Measurements from ENCODE around the gene SNX10.

SNX10 gene

GRCh38 chr7:26320878-26321277 lies 29.2 kb downstream of the SNX10 start:
- Histone ChIP-seq H3K4me3 (ENCODE audit: low read length) (no peak overlapping the region), H3K36me3 (ENCODE audit: control insufficient read depth, insufficient read depth, low read length, severe bottlenecking) (no peaks in the 10 kb centered on the region), H3K9me3 (ENCODE audit: control insufficient read depth, low read length) (no peaks in the 10 kb centered on the region), H3K27me3 (replicated peaks; ENCODE audit: control insufficient read depth, insufficient read depth, low read length) (no peaks in the 10 kb centered on the region), H3K4me1 (ENCODE audit: control insufficient read depth, insufficient read depth, low read length) (no peaks in the 10 kb centered on the region), H3K9ac (ENCODE audit: low read length) (no peak overlapping the region)
- DNase-seq (ENCODE audit: low read depth), result no peak

GRCh38 chr7:26321435-26321834 lies 29.8 kb downstream of the SNX10 start:
- H3K9me3 ChIP-seq (ENCODE audit: control insufficient read depth, low read length), result no peaks in the 10 kb centered on the region
- DNase-seq (ENCODE audit: low read depth), result no peak
- no peaks in the 10 kb centered on the region for H3K4me1 ChIP-seq (ENCODE audit: control insufficient read depth, insufficient read depth, low read length)
- H3K27me3 ChIP-seq (replicated peaks; ENCODE audit: control insufficient read depth, insufficient read depth, low read length), result no peaks in the 10 kb centered on the region
- no peaks in the 10 kb centered on the region for H3K36me3 ChIP-seq (ENCODE audit: control insufficient read depth, insufficient read depth, low read length, severe bottlenecking)
- no peak overlapping the region for H3K9ac ChIP-seq (ENCODE audit: low read length)
- H3K4me3 ChIP-seq (ENCODE audit: low read length), result no peak overlapping the region

GRCh38 chr7:26326211-26326610 lies 34.5 kb downstream of the SNX10 start:
- H3K9me3 ChIP-seq (ENCODE audit: control insufficient read depth, low read length), result no peaks in the 10 kb centered on the region
- H3K4me1 ChIP-seq (ENCODE audit: control insufficient read depth, insufficient read depth, low read length), result no peaks in the 10 kb centered on the region
- H3K9ac ChIP-seq (ENCODE audit: low read length), result no peak overlapping the region
- H3K4me3 ChIP-seq (ENCODE audit: low read length), result no peak overlapping the region
- DNase-seq (ENCODE audit: low read depth), result no peak
- H3K27me3 ChIP-seq (replicated peaks; ENCODE audit: control insufficient read depth, insufficient read depth, low read length), result no peaks in the 10 kb centered on the region
- no peaks in the 10 kb centered on the region for H3K36me3 ChIP-seq (ENCODE audit: control insufficient read depth, insufficient read depth, low read length, severe bottlenecking)

- Histone ChIP-seq H3K9ac (ENCODE audit: low read length) (no peak overlapping the region), H3K27me3 (replicated peaks; ENCODE audit: control insufficient read depth, insufficient read depth, low read length) (no peaks in the 10 kb centered on the region), H3K4me3 (ENCODE audit: low read length) (no peak overlapping the region), H3K36me3 (ENCODE audit: control insufficient read depth, insufficient read depth, low read length, severe bottlenecking) (no peaks in the 10 kb centered on the region), H3K4me1 (ENCODE audit: control insufficient read depth, insufficient read depth, low read length) (no peaks in the 10 kb centered on the region), H3K9me3 (ENCODE audit: control insufficient read depth, low read length) (no peaks in the 10 kb centered on the region)
- no peak for DNase-seq (ENCODE audit: low read depth)
Observed at GRCh38 chr7:26328498-26329390, 37.1 kb downstream of the SNX10 start.

GRCh38 chr7:26329520-26330255 lies 38.0 kb downstream of the SNX10 start:
- no peak overlapping the region for H3K4me3 ChIP-seq (ENCODE audit: low read length)
- no peak for DNase-seq (ENCODE audit: low read depth)
- no peaks in the 10 kb centered on the region for H3K27me3 ChIP-seq (replicated peaks; ENCODE audit: control insufficient read depth, insufficient read depth, low read length)
- H3K9ac ChIP-seq (ENCODE audit: low read length), result no peak overlapping the region
- no peaks in the 10 kb centered on the region for H3K36me3 ChIP-seq (ENCODE audit: control insufficient read depth, insufficient read depth, low read length, severe bottlenecking)
- no peaks in the 10 kb centered on the region for H3K4me1 ChIP-seq (ENCODE audit: control insufficient read depth, insufficient read depth, low read length)
- H3K9me3 ChIP-seq (ENCODE audit: control insufficient read depth, low read length), result no peaks in the 10 kb centered on the region

- no peaks in the 10 kb centered on the region for H3K9me3 ChIP-seq (ENCODE audit: control insufficient read depth, low read length)
- no peaks in the 10 kb centered on the region for H3K27me3 ChIP-seq (replicated peaks; ENCODE audit: control insufficient read depth, insufficient read depth, low read length)
- H3K4me1 ChIP-seq (ENCODE audit: control insufficient read depth, insufficient read depth, low read length), result no peaks in the 10 kb centered on the region
- DNase-seq (ENCODE audit: low read depth), result no peak
- no peak overlapping the region for H3K4me3 ChIP-seq (ENCODE audit: low read length)
- no peaks in the 10 kb centered on the region for H3K36me3 ChIP-seq (ENCODE audit: control insufficient read depth, insufficient read depth, low read length, severe bottlenecking)
- no peak overlapping the region for H3K9ac ChIP-seq (ENCODE audit: low read length)
Observed at GRCh38 chr7:26331113-26331512, 39.5 kb downstream of the SNX10 start.

GRCh38 chr7:26331789-26332188 lies 40.1 kb downstream of the SNX10 start:
- H3K4me1 ChIP-seq (ENCODE audit: control insufficient read depth, insufficient read depth, low read length), result no peaks in the 10 kb centered on the region
- H3K4me3 ChIP-seq (ENCODE audit: low read length), result no peak overlapping the region

GRCh38 chr7:26332698-26333097 lies 41.0 kb downstream of the SNX10 start:
- no peaks in the 10 kb centered on the region for H3K27me3 ChIP-seq (replicated peaks; ENCODE audit: control insufficient read depth, insufficient read depth, low read length)
- no peaks in the 10 kb centered on the region for H3K9me3 ChIP-seq (ENCODE audit: control insufficient read depth, low read length)
- no peak overlapping the region for H3K9ac ChIP-seq (ENCODE audit: low read length)
- no peaks in the 10 kb centered on the region for H3K4me1 ChIP-seq (ENCODE audit: control insufficient read depth, insufficient read depth, low read length)
- no peak overlapping the region for H3K4me3 ChIP-seq (ENCODE audit: low read length)
- DNase-seq (ENCODE audit: low read depth), result no peak
- no peaks in the 10 kb centered on the region for H3K36me3 ChIP-seq (ENCODE audit: control insufficient read depth, insufficient read depth, low read length, severe bottlenecking)

More at GRCh38 chr7:26331789-26332188, 40.1 kb downstream of the SNX10 start:
- Histone ChIP-seq H3K9me3 (ENCODE audit: control insufficient read depth, low read length) (no peaks in the 10 kb centered on the region), H3K36me3 (ENCODE audit: control insufficient read depth, insufficient read depth, low read length, severe bottlenecking) (no peaks in the 10 kb centered on the region), H3K9ac (ENCODE audit: low read length) (no peak overlapping the region), H3K27me3 (replicated peaks; ENCODE audit: control insufficient read depth, insufficient read depth, low read length) (no peaks in the 10 kb centered on the region)
- no peak for DNase-seq (ENCODE audit: low read depth)

- H3K36me3 ChIP-seq (ENCODE audit: control insufficient read depth, insufficient read depth, low read length, severe bottlenecking), result no peaks in the 10 kb centered on the region
- H3K9ac ChIP-seq (ENCODE audit: low read length), result no peak overlapping the region
- no peak overlapping the region for H3K4me3 ChIP-seq (ENCODE audit: low read length)
- DNase-seq (ENCODE audit: low read depth), result no peak
- no peaks in the 10 kb centered on the region for H3K9me3 ChIP-seq (ENCODE audit: control insufficient read depth, low read length)
- no peaks in the 10 kb centered on the region for H3K27me3 ChIP-seq (replicated peaks; ENCODE audit: control insufficient read depth, insufficient read depth, low read length)
- H3K4me1 ChIP-seq (ENCODE audit: control insufficient read depth, insufficient read depth, low read length), result no peaks in the 10 kb centered on the region
Observed at GRCh38 chr7:26334166-26334859, 42.7 kb downstream of the SNX10 start.

- H3K4me1 ChIP-seq (ENCODE audit: control insufficient read depth, insufficient read depth, low read length), result no peaks in the 10 kb centered on the region
- no peaks in the 10 kb centered on the region for H3K27me3 ChIP-seq (replicated peaks; ENCODE audit: control insufficient read depth, insufficient read depth, low read length)
Observed at GRCh38 chr7:26337232-26337865, 45.7 kb downstream of the SNX10 start.

More at GRCh38 chr7:26337232-26337865, 45.7 kb downstream of the SNX10 start:
- Histone ChIP-seq H3K9ac (ENCODE audit: low read length) (no peak overlapping the region), H3K4me3 (ENCODE audit: low read length) (no peak overlapping the region), H3K36me3 (ENCODE audit: control insufficient read depth, insufficient read depth, low read length, severe bottlenecking) (no peaks in the 10 kb centered on the region), H3K9me3 (ENCODE audit: control insufficient read depth, low read length) (no peaks in the 10 kb centered on the region)
- DNase-seq (ENCODE audit: low read depth), result no peak

Measured in adipocyte (in vitro differentiated cells).